ENCODE measurements around the gene SLC6A12. TPM values are rescaled to one million over a fixed set of nuclear protein-coding genes. Genes with fewer than 3 reads are reported as not detected.

The SLC6A12 gene
- total RNA-seq, 4 donors from 2014 or later = 1.2 to 13.5 (median 3.0) TPM

DNA sequence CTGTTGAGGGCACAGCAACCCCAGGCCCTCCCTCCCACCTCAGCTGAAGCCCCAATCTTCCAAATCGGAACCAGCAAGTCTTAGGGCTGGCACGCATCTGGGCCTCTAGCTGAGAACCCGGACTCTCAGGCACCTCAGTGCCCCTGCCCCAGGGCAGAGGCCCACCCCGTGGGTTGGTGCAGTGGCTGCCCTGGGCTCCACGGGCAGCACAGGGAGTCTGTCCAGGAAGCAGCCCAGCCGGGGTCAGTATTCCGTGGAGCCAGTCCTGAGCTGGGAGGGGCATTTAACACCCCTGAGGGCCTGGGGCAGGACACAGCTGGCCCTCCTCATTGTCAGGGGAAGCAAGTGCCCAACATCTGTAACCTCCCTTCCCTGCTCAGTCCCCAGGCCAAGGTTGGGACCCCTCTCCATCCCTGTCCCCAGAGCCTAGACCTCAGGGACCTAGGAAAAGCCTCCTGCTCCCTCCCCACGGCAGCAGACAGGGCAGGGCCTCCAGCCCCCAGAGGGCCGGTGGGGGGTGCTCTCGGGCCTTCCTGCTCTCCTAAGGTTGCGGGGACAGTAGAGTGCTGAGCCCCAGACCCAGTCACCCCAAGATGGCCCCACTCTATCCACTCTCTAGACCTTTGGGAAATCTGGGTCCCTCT is 36.5 kb downstream of the SLC6A12 start:
- TF ChIP-seq POLR2AphosphoS5 (IDR thresholded peaks at IDR 0.05) (no peak), EP300 (IDR thresholded peaks at IDR 0.05; ENCODE audit: low read depth) (no peak), POLR2A (IDR thresholded peaks at IDR 0.05) (no peak)
- TF ChIP-seq, protein P1, sequence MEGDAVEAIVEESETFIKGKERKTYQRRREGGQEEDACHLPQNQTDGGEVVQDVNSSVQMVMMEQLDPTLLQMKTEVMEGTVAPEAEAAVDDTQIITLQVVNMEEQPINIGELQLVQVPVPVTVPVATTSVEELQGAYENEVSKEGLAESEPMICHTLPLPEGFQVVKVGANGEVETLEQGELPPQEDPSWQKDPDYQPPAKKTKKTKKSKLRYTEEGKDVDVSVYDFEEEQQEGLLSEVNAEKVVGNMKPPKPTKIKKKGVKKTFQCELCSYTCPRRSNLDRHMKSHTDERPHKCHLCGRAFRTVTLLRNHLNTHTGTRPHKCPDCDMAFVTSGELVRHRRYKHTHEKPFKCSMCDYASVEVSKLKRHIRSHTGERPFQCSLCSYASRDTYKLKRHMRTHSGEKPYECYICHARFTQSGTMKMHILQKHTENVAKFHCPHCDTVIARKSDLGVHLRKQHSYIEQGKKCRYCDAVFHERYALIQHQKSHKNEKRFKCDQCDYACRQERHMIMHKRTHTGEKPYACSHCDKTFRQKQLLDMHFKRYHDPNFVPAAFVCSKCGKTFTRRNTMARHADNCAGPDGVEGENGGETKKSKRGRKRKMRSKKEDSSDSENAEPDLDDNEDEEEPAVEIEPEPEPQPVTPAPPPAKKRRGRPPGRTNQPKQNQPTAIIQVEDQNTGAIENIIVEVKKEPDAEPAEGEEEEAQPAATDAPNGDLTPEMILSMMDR (IDR thresholded peaks at IDR 0.05) = no peak
- in situ Hi-C loops (cut with MboI; ENCODE audit: low pct_ligation_motif_present in 1 of 4, low pct_unique_long_range_greater_than_20kb in 1 of 4, low sequenced_read_pairs in 3 of 4) (no loop called here), intact Hi-C loops (cut with DNase I; ENCODE audit: low total_unique reads) (no loop called here)
- Histone ChIP-seq H3K27ac (no peak overlapping the region), H3K4me1 (peaks cover 0 to 26% (median 21%) of the 10 kb centered on the region in 4 donors), H3K4me3 (no peak overlapping the region), H3K27me3 (no peaks in the 10 kb centered on the region), H3K9me3 (no peaks in the 10 kb centered on the region), H3K36me3 (no peaks in the 10 kb centered on the region)
- DNase-seq = no peak
- 79% methylated on average over 10 of the region's 11 CpGs; no CpG with 5 or more reads in 1 of the 2 donors for WGBS, 2 donors (ENCODE audit: low coverage in 1 of 2)

DNA sequence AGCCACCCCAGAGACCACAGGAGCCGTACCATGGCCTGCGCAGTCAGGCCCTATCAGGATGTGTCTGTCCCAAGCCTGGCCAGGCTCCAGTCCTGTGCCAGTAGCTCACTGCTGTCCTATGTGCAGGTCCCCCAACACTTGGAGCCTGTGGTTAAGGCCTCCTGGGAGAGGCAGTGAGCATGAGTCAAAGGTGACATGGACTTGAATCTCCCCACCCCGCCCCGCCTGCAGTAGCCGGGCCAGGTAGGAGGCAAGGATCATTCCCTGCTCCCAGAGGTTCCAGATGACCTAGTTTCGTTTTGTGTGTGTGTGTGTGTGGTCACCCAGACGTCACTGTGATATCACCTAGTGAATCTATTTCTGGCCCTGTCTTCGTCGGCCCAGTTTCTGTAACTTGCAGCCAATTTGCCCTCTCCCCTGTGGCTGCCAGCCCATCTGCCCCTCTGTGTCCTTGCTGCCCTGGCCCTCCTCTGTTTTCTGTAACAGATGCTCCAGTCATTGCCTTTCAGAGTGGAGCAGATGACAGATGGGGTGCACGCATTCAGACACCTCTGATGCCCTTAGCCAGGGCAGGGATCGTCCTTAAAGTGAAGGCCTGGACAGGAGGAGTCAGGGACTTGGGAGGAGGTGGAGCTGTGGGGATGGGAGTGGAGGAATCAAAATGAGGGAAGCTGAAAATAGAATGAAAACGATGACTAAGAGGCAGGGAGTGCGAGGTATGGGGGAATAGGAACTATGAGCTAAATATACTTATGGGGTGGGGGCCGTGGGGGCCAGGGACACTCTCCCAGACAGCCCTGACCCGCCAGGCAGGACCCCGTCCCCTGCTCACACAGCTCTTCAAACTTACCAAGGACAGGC is 37.4 kb downstream of the SLC6A12 start:
- intact Hi-C loops (cut with DNase I; ENCODE audit: low total_unique reads) = no loop called here
- Histone ChIP-seq H3K9me3 (no peaks in the 10 kb centered on the region), H3K36me3 (no peaks in the 10 kb centered on the region), H3K27me3 (no peaks in the 10 kb centered on the region), H3K4me3 (no peak overlapping the region), H3K4me1 (peaks cover 0 to 34% (median 28%) of the 10 kb centered on the region in 4 donors), H3K27ac (peak overlapping the region in 2 of 4 donors; percentile 34 to 50)
- 14 to 56% methylated on average over 2 to 16 of the region's 16 CpGs for WGBS, 2 donors (ENCODE audit: low coverage in 1 of 2)
- TF ChIP-seq POLR2AphosphoS5 (IDR thresholded peaks at IDR 0.05) (no peak), EP300 (IDR thresholded peaks at IDR 0.05; ENCODE audit: low read depth) (no peak), POLR2A (IDR thresholded peaks at IDR 0.05) (no peak)
- TF ChIP-seq, protein P1 (IDR thresholded peaks at IDR 0.05) = no peak
- in situ Hi-C loops (cut with MboI; ENCODE audit: low pct_ligation_motif_present in 1 of 4, low pct_unique_long_range_greater_than_20kb in 1 of 4, low sequenced_read_pairs in 3 of 4) = no loop called here
- peak; percentile 75 for DNase-seq

DNA sequence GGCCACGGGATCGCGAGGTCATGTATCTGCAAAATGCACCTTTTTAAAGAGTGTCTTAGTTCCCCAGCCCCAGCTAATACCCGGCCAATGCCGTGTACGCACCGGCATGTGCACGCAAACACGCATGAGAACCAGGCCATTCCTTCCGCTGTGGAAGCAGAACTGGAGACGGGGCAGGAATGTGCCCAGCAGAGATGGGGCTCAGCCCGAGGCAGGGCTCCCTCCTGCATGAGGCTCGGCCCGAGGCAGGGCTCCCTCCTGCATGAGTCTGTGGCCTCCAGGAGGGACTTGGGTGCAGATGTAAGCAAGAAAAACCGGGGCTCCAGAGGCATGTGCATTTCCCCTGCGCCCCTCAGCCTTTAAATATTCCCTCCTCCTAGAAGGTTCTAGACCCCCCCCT is 38.2 kb downstream of the SLC6A12 start:
- Histone ChIP-seq H3K27ac (peak overlapping the region in 1 of 4 donors; percentile 50), H3K36me3 (no peaks in the 10 kb centered on the region), H3K4me3 (no peak overlapping the region), H3K27me3 (no peaks in the 10 kb centered on the region), H3K4me1 (peaks cover 0 to 37% (median 28%) of the 10 kb centered on the region in 4 donors), H3K9me3 (no peaks in the 10 kb centered on the region)
- in situ Hi-C loops (cut with MboI; ENCODE audit: low pct_ligation_motif_present in 1 of 4, low pct_unique_long_range_greater_than_20kb in 1 of 4, low sequenced_read_pairs in 3 of 4) = no loop called here
- 91% methylated on average over 16 of the region's 16 CpGs; no CpG with 5 or more reads in 1 of the 2 donors for WGBS, 2 donors (ENCODE audit: low coverage in 1 of 2)
- TF ChIP-seq POLR2AphosphoS5 (IDR thresholded peaks at IDR 0.05) (no peak), EP300 (IDR thresholded peaks at IDR 0.05; ENCODE audit: low read depth) (no peak), POLR2A (IDR thresholded peaks at IDR 0.05) (no peak)
- TF ChIP-seq, protein P1 (IDR thresholded peaks at IDR 0.05) = no peak
- intact Hi-C loops (cut with DNase I; ENCODE audit: low total_unique reads) = no loop called here
- no peak for DNase-seq

DNA sequence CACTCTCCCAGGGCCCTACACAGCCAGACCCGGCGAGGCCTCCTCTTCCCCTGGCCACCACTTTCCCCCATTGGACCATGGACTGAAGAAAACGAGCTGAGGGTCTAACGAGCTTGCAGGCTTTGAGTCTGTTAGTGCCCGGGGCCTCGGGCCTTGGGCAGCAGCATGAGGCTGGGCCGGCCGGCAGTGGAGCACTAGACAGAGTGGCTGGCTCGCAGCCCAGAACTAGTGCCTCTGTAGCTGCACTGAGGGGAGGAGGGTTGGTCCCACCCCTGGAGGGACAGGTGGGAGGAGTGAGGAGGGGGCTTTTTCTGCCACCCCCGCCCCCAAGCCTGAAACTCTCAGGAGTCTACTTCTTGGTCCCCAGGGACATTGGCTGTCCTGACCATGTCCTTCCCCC is 38.7 kb downstream of the SLC6A12 start:
- intact Hi-C loops (cut with DNase I; ENCODE audit: low total_unique reads) = no loop called here
- in situ Hi-C loops (cut with MboI; ENCODE audit: low pct_ligation_motif_present in 1 of 4, low pct_unique_long_range_greater_than_20kb in 1 of 4, low sequenced_read_pairs in 3 of 4) = no loop called here
- Histone ChIP-seq H3K36me3 (no peaks in the 10 kb centered on the region), H3K27me3 (no peaks in the 10 kb centered on the region), H3K9me3 (no peaks in the 10 kb centered on the region), H3K4me3 (no peak overlapping the region), H3K27ac (no peak overlapping the region), H3K4me1 (peaks cover 0 to 37% (median 28%) of the 10 kb centered on the region in 4 donors)
- DNase-seq = no peak
- 47% methylated on average over 10 of the region's 10 CpGs; no CpG with 5 or more reads in 1 of the 2 donors for WGBS, 2 donors (ENCODE audit: low coverage in 1 of 2)
- no peak for TF ChIP-seq EP300 (IDR thresholded peaks at IDR 0.05; ENCODE audit: low read depth)
- no peak for TF ChIP-seq POLR2A (IDR thresholded peaks at IDR 0.05)
- TF ChIP-seq, protein P1 (IDR thresholded peaks at IDR 0.05) = no peak
- TF ChIP-seq POLR2AphosphoS5 (IDR thresholded peaks at IDR 0.05) = no peak
